BLaER1 treated with 17β-estradiol and CSF1 and Interleukin-3, amounts not matched to agents 10 nM and 100 nM (cell line): Measurements from ENCODE around the gene PRKCE.

Experiments
- H3K27ac ChIP-seq, 11 experiments: shearing (Covaris generic); formaldehyde crosslinking; 2 replicates each; pipeline ENCODE4 v1.8.1; 2022
- H3K27me3 ChIP-seq, 11 experiments: shearing (Covaris generic); formaldehyde crosslinking; 2 replicates each; pipeline ENCODE4 v1.8.1; 2022
- H3K36me3 ChIP-seq, 11 experiments: shearing (Covaris generic); formaldehyde crosslinking; 2 replicates each; pipeline ENCODE4 v1.8.1; 2022
- H3K4me1 ChIP-seq, 10 experiments: shearing (Covaris generic); formaldehyde crosslinking; 2 replicates each; pipeline ENCODE4 v1.8.1; 2022
- H3K4me2 ChIP-seq, 11 experiments: shearing (Covaris generic); formaldehyde crosslinking; 2 replicates each; pipeline ENCODE4 v1.8.1; 2022
- H3K4me3 ChIP-seq, 10 experiments: shearing (Covaris generic); formaldehyde crosslinking; 2 replicates each; pipeline ENCODE4 v1.8.1; 2022
- H3K9ac ChIP-seq, 11 experiments: shearing (Covaris generic); formaldehyde crosslinking; 2 replicates each; pipeline ENCODE4 v1.8.1; 2022
- H3K9me3 ChIP-seq, 11 experiments: shearing (Covaris generic); formaldehyde crosslinking; replicated peaks in 1 of 11; 2 replicates each; pipeline ENCODE4 v1.8.1; 2022
- H4K20me1 ChIP-seq, 11 experiments: shearing (Covaris generic); formaldehyde crosslinking; 2 replicates each; pipeline ENCODE4 v1.8.1; 2022
- Cebpa-rat ChIP-seq, 11 experiments: shearing (Covaris generic); IDR thresholded peaks; 2 replicates each; pipeline ENCODE4 v1.8.1; 2022

Gene PRKCE

DNA sequence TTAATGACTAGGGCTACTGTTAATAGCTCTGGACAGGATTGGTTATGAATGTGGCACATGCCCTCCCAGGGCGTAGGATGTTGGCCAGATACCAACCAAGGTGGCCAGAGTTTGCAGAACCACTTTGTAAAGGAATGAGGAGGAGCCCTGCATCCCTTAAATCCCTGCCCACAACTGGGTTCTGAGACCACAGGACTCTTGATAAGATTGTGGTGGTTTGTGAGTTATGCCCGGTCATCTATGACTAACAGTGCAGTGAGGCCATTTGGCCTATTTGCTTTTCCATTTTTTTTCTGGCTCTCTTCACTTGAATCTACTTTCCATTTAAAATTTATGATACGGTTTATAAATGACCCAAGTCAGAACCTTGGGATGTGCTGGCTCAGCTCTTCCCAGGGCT, 294.5 kb downstream of the PRKCE start:
- no peak for TF ChIP-seq Cebpa-rat (IDR thresholded peaks at IDR 0.05)
- Histone ChIP-seq H3K9ac (no peak overlapping the region), H4K20me1 (peaks cover 0 to 100% (median 96%) of the 10 kb centered on the region in 11 experiments; a peak in 15 of 22 replicates), H3K36me3 (peaks cover 0 to 62% (median 34%) of the 10 kb centered on the region in 11 experiments; a peak in 15 of 22 replicates), H3K4me2 (peak overlapping the region in 5 of 11 experiments; percentile 0 to 20 (median 13); a peak in 2 of 22 replicates), H3K9me3 (no peaks in the 10 kb centered on the region), H3K27me3 (no peaks in the 10 kb centered on the region), H3K4me3 (no peak overlapping the region), H3K27ac (no peak overlapping the region), H3K4me1 (peaks cover 4 to 49% (median 28%) of the 10 kb centered on the region in 10 experiments; a peak in 17 of 20 replicates)

DNA sequence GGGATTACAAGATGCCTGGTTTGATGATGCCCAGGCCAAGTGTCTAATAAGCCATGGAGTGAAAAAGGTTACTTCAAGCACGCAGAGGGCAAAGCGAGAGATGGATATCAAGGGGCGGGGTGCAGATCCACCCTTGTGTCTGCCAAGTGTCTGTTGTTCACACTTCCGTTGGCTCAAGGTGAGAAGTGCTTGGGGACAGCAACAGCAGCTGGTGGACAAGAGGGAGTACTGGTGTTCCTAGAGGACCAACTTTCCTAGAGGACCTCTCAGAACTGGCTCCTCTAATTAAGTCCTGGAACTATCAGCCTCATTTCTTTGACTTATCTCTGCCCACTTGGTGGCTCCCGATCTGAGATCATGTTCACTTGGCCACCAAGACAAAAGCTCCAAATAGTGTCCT, 299.1 kb downstream of the PRKCE start:
- H3K36me3 ChIP-seq = peaks cover 0 to 38% (median 9%) of the 10 kb centered on the region in 11 experiments; a peak in 14 of 22 replicates
- H3K9me3 ChIP-seq = no peaks in the 10 kb centered on the region
- H3K4me2 ChIP-seq = peak overlapping the region in 5 of 11 experiments; percentile 14 to 42 (median 36); a peak in 9 of 22 replicates
- TF ChIP-seq Cebpa-rat (IDR thresholded peaks at IDR 0.05) = no peak
- H3K27me3 ChIP-seq = no peaks in the 10 kb centered on the region
- peaks cover 0 to 43% (median 19%) of the 10 kb centered on the region in 10 experiments; a peak in 15 of 20 replicates for H3K4me1 ChIP-seq
- H3K27ac ChIP-seq = no peak overlapping the region
- H3K9ac ChIP-seq = no peak overlapping the region
- peaks cover 0 to 100% (median 88%) of the 10 kb centered on the region in 11 experiments; a peak in 15 of 22 replicates for H4K20me1 ChIP-seq
- no peak overlapping the region for H3K4me3 ChIP-seq

DNA sequence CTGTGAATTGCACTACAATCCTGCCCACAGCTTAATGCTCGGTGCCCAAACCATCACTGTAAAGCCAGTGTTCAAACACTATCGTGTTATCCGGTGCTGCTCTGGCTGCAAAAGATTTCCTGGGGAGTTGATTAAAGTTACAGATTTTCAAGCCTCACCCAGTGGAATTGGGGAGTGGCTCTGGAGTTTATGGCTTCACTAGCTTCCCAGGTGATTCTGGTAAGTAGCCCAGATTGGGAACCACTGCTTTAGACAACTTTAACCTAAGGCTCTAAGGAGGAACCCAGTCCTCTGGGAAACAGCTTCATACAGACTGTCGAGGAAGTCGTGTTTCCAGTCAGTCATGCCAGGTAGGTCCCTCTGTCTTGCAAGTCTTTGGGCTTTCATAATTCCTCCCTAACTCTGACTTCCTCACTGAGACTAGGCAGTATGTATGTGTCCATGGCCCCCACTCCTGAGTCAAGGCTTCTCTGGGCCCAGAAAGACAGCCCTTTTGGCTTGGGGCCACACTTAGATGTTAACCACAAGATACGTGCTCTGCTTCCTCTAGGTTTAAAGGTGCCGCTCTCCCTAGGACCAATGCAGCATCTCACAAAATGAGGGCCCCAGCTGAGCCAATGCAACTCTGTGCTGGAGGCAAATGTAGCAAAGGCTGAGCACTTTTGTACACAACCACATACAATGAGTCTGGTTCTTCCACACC, 299.7 kb downstream of the PRKCE start:
- H3K4me1 ChIP-seq = peaks cover 0 to 37% (median 14%) of the 10 kb centered on the region in 10 experiments; a peak in 14 of 20 replicates
- no peaks in the 10 kb centered on the region for H3K27me3 ChIP-seq
- peaks cover 0 to 100% (median 88%) of the 10 kb centered on the region in 11 experiments; a peak in 15 of 22 replicates for H4K20me1 ChIP-seq
- no peak for TF ChIP-seq Cebpa-rat (IDR thresholded peaks at IDR 0.05)
- peak overlapping the region in 4 of 11 experiments; percentile 32 to 42 (median 39); a peak in 5 of 22 replicates for H3K4me2 ChIP-seq
- H3K4me3 ChIP-seq = no peak overlapping the region
- H3K9me3 ChIP-seq = no peaks in the 10 kb centered on the region
- H3K36me3 ChIP-seq = peaks cover 0 to 32% (median 9%) of the 10 kb centered on the region in 11 experiments; a peak in 11 of 22 replicates
- no peak overlapping the region for H3K9ac ChIP-seq
- H3K27ac ChIP-seq = no peak overlapping the region

DNA sequence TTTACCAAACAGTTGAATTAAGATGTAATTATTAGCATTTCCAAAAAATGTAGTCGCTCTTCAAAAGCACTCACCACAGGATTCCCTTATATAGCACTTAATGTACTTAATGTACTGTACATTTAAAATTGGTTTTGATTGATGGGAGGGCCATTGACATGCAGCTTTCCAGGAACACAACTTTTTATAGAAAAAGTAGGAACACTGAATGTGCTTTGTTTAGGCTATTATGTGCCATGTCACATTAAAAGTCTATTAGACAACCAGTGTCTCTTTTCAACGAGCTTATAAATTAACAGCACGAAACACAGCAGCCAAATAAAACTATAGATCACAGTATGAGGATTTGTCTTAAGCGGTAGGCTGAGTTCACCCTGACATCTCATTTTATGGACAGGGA, 301.1 kb downstream of the PRKCE start:
- Histone ChIP-seq H3K9me3 (no peaks in the 10 kb centered on the region), H3K4me2 (no peak overlapping the region), H3K9ac (no peak overlapping the region), H3K27me3 (no peaks in the 10 kb centered on the region), H4K20me1 (peaks cover 0 to 100% (median 85%) of the 10 kb centered on the region in 11 experiments; a peak in 13 of 22 replicates), H3K27ac (no peak overlapping the region), H3K4me1 (peaks cover 0 to 30% (median 12%) of the 10 kb centered on the region in 10 experiments; a peak in 13 of 20 replicates), H3K36me3 (peaks cover 0 to 26% (median 9%) of the 10 kb centered on the region in 11 experiments; a peak in 11 of 22 replicates), H3K4me3 (no peak overlapping the region)
- TF ChIP-seq Cebpa-rat (IDR thresholded peaks at IDR 0.05) = no peak

DNA sequence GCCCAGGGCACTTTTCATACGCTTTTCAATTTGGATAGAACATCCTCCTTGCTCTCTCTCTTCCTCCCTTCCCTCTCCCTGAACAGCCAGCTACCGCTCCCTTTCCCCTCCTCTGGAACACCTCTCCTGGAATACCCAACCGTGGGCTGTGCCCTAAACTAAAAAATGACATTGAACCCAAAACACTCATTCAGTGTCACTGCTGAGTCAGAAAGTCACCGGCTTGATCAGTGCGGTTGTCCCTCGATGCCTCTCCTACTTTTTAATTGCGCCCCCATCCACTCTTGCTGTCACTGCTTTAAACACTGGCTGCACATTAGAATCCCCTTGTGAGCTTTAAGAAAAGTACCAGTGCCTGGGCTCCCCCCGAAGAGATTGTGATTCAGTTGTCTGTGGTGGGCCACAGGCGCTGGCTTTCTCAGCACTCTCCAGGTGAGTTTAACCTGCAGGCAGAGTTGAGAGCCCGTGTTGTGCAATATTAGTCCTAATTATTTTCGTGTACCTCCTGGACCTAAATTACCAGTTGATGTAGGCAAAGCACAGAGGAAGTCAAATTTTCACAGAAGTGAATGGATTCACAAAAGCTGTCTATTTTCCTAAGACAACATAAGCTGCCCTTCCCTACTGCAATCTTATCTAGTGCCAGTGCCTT, 302.0 kb downstream of the PRKCE start:
- Histone ChIP-seq H3K4me1 (peaks cover 0 to 29% (median 14%) of the 10 kb centered on the region in 10 experiments; a peak in 13 of 20 replicates), H3K27ac (no peak overlapping the region)

DNA sequence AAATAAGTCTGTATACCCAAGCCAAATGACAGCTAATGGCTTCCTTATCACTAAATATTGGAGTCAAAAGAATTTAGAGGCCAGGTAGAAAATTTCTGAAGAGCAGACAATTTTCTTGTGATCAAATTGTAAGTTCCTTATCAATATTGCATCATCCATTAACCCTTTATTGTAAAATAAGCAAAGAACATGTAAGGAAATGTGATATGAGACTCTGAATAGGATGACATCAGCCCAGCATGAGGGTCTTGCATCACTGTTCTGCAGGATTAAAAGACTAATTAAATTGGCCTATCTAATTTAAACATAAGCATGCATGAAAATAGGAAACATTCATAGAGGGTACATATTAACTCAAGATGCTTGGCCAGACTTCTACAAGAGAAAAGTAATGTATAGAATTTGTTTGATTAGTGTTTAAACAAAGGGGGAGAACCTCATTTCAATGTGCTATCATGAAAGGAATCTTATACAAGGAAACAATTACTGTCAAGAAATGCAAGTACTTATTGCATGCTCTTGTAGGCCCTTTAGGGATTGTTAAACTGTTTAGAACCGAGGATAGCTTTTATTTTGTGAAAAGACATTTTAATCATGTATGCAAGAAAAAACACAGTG, 302.9 kb downstream of the PRKCE start:
- peaks cover 0 to 31% (median 20%) of the 10 kb centered on the region in 10 experiments; a peak in 16 of 20 replicates for H3K4me1 ChIP-seq
- no peaks in the 10 kb centered on the region for H3K27me3 ChIP-seq
- peaks cover 0 to 99% (median 84%) of the 10 kb centered on the region in 11 experiments; a peak in 13 of 22 replicates for H4K20me1 ChIP-seq
- H3K9ac ChIP-seq = no peak overlapping the region
- no peak overlapping the region for H3K27ac ChIP-seq
- 0 out of 22 replicates have a peak, but pooled peaks of 1 of the 11 experiments have one; percentile 29 for TF ChIP-seq Cebpa-rat (IDR thresholded peaks at IDR 0.05)
- H3K4me2 ChIP-seq = no peak overlapping the region
- peaks cover 0 to 26% (median 9%) of the 10 kb centered on the region in 11 experiments; a peak in 11 of 22 replicates for H3K36me3 ChIP-seq
- H3K4me3 ChIP-seq = no peak overlapping the region
- no peaks in the 10 kb centered on the region for H3K9me3 ChIP-seq

More for the DNA sequence above, 302.0 kb downstream of the PRKCE start:
- H4K20me1 ChIP-seq = peaks cover 0 to 100% (median 85%) of the 10 kb centered on the region in 11 experiments; a peak in 13 of 22 replicates
- H3K9ac ChIP-seq = no peak overlapping the region
- H3K4me2 ChIP-seq = no peak overlapping the region
- H3K27me3 ChIP-seq = no peaks in the 10 kb centered on the region
- H3K4me3 ChIP-seq = no peak overlapping the region
- peaks cover 0 to 26% (median 9%) of the 10 kb centered on the region in 11 experiments; a peak in 11 of 22 replicates for H3K36me3 ChIP-seq
- TF ChIP-seq Cebpa-rat (IDR thresholded peaks at IDR 0.05) = peak in 2 of 11 experiments; percentile 49; a peak in 3 of 22 replicates
- H3K9me3 ChIP-seq = no peaks in the 10 kb centered on the region

DNA sequence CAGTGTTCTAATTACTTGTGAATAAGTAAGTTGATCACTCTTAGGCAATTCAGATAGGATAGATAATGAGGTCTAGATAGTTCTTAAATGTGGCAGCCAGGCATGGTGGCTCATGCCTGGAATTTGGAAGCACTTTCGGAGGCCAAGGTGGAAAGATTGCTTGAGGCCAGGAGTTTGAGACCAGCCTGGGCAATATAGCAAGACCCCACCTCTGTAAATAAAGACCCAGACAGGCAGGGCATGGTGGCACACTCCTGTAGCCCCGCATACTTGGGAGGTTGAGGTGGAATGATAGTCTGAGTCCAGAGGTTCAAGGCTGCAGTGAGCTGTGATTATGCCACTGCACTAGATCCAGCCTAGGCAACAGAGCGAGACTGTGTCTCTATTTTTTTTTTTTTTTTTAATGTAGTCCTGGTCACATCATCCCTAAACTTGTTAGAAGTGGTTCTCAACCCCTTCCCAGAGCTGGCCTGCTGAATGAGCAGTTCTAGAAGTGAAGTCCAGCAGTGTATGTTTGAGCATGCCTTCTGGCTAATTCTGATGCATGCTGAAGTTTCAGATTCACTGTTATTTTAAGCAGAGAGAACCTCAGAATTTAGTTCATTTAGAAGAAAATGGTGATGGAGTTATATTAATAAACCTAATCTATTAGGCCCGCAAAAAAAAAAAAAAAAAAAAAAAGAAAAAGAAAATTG, 306.2 kb downstream of the PRKCE start:
- Histone ChIP-seq H3K36me3 (peaks cover 0 to 12% (median 0%) of the 10 kb centered on the region in 11 experiments; a peak in 4 of 22 replicates), H3K27me3 (no peaks in the 10 kb centered on the region), H3K4me1 (peaks cover 0 to 42% (median 29%) of the 10 kb centered on the region in 10 experiments; a peak in 15 of 20 replicates), H4K20me1 (peaks cover 0 to 99% (median 87%) of the 10 kb centered on the region in 11 experiments; a peak in 13 of 22 replicates), H3K9ac (no peak overlapping the region), H3K4me2 (no peak overlapping the region), H3K9me3 (no peaks in the 10 kb centered on the region), H3K27ac (no peak overlapping the region), H3K4me3 (no peak overlapping the region)
- no peak for TF ChIP-seq Cebpa-rat (IDR thresholded peaks at IDR 0.05)
